Left colon (tissue), 2 donors: Measurements from ENCODE around the gene CHKB. TPM values are rescaled to one million over a fixed set of nuclear protein-coding genes. Genes with fewer than 3 reads are reported as not detected.
"Not testable (repeated sequence)": the region's sequence is repeated elsewhere in the genome, so short reads cannot be mapped to it uniquely, and the experiment has no call there.

Source experiments
- ATAC-seq: fragments of 200-7000 bp; cut with Tn5 transposase; one replicate; pipeline ENCODE4 v1.9.1; 2020; ENCODE audit warnings: mild to moderate bottlenecking, moderate library complexity
- DNase-seq, 2 donors: peaks; one replicate each; pipeline ENCODE4 v3.0.0-alpha.2; 2020
- intact Hi-C, 2 donors: fragments of 100-400 bp; cut with DNase I in 1 of 2; cut with micrococcal nuclease in 1 of 2; formaldehyde crosslinking; loops; one replicate each; pipeline versions ENCODE4 v1.11.2 to v1.14.0; 2022; cut with DNase I, micrococcal nuclease
- total RNA-seq, 2 donors: library from RNA; stranded (reverse); fragmentation: NEBNext Ultra II Directional; extraction: Animal tissue kit (Norgen Biotek cat#: 25700); gene quantifications; one replicate each; pipeline ENCODE4 v1.2.1, GENCODE V29; 2021
- donor health status: DM: no; HTN: no; CAD: no.
- donor health status: DM: yes; HTN: yes; CAD: no.

The CHKB gene
- total RNA-seq, 2 donors from 2014 or later = 66.9 to 72.7 TPM

DNA sequence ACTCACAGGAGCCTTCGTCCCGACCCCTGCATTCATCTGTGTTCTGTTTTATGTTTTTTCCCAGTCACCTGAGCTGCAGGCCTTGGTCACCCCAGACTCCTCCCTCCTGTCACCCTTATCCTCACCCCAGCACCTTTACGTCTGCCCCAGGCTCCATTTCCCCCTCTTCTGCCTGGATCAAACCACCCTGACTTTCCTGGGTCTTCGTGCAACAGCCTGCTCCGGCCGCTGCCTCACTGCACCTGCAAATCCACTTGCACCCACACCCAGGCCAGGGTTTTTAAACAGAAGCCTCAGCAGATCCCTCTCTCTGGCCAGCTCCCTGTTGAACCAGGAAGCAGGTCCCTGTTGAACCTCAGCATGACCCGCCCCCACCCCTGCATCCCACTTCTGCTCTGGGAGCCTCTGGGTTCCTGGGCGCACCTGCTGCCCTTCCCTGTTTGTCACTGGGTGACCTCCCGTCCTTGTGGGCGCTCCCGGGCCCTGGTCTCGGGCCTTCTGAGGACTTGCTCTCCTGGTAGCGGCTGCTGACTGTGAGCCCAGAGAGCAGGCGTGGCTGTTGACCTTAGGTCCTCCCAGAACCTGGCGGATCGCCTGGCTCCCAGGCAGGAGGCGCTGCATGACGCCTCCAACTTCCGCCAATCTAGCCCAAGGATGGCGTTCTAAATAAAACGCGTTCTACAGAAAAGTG, 30.8 kb upstream of the CHKB start:
- DNase-seq = peak; percentile 87 to 93
- peak; percentile 92 for ATAC-seq
- intact Hi-C loops = no loop called here

GRCh38 chr22:50612528-50613221, 30.0 kb upstream of the CHKB start:
- intact Hi-C loops = no loop called here
- ATAC-seq (peak; percentile 79), DNase-seq (peak; percentile 67 to 74)

- intact Hi-C loops = no loop called here
- DNase-seq = no peak
Measured at GRCh38 chr22:50612168-50612527, 29.5 kb upstream of the CHKB start.

GRCh38 chr22:50611341-50612060, 28.9 kb upstream of the CHKB start:
- intact Hi-C loops = no loop called here
- no peak for ATAC-seq
- no peak for DNase-seq

More at GRCh38 chr22:50612168-50612527, 29.5 kb upstream of the CHKB start:
- no peak for ATAC-seq

DNA sequence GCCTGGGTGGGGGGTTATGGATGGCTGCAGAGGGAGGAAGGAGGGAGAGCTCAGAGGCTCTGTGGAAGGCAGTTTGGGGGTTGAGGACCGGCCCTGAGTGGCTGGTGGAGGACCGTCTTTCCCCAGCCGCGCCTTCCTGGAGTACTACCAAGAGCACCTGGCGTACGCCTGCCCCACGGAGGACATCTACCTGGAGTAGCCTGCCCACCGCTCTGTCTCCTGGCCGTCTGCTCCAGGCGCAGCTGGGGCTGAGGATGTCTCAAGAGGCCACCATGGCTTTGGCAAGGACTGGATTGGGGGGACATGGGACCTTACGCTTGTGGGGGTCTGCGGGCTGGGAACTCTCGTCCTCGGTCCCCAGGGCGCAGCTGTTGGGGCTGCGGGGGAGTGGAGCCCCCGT, 27.9 kb upstream of the CHKB start:
- DNase-seq (no peak), ATAC-seq (no peak)
- intact Hi-C loops = no loop called here

DNA sequence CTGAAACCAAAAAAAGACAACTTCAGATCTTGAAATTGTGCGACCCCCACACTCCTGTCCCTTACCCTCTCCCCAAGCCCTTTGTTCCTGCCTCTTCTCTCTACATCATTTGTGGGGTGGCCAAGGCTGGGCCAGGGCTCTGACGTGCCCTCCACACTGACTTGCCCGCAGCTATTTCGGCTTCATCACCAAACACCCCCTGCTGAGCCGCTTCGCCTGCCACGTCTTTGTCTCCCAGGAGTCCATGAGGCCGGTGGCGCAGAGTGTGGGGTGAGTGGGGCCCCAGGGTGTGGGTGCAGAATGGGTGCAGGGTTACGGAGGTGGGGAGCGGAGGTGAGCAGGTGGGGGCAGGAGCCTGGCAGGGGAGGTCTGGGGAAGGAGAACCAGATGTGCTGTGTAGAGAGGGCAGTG, 27.4 kb upstream of the CHKB start:
- ATAC-seq = no peak
- intact Hi-C loops = no loop called here
- DNase-seq = no peak

- DNase-seq (no peak), ATAC-seq (no peak)
- intact Hi-C loops = no loop called here
Measured at GRCh38 chr22:50609599-50609998, 26.9 kb upstream of the CHKB start.

DNA sequence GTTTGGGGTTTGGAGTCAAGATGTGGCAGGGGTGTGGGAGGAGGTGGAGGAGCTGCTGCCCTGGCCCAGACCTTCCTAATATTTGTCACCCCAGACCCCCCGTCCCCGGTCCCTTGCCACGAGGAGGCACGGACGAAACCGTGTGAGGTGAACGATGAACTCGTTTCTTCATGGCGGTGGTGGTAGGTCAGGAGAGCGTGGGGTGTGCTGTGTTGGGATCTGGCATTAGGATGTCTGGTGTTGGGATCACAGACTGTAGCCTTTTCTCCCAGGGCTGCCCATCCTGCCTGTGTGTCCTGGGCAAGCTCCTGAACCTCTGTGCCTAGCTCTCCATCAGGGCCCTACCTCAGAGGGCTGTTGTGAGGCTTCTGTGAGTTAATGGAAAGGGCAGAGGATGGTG, 26.3 kb upstream of the CHKB start:
- intact Hi-C loops = no loop called here
- no peak for DNase-seq
- no peak for ATAC-seq

- intact Hi-C loops, DNase-seq, ATAC-seq: not testable (repeated sequence)
Measured at GRCh38 chr22:50608058-50608840, 25.6 kb upstream of the CHKB start.

- no peak for ATAC-seq
- intact Hi-C loops = no loop called here
- DNase-seq = no peak
Measured at GRCh38 chr22:50607659-50608020, 25.0 kb upstream of the CHKB start.

DNA sequence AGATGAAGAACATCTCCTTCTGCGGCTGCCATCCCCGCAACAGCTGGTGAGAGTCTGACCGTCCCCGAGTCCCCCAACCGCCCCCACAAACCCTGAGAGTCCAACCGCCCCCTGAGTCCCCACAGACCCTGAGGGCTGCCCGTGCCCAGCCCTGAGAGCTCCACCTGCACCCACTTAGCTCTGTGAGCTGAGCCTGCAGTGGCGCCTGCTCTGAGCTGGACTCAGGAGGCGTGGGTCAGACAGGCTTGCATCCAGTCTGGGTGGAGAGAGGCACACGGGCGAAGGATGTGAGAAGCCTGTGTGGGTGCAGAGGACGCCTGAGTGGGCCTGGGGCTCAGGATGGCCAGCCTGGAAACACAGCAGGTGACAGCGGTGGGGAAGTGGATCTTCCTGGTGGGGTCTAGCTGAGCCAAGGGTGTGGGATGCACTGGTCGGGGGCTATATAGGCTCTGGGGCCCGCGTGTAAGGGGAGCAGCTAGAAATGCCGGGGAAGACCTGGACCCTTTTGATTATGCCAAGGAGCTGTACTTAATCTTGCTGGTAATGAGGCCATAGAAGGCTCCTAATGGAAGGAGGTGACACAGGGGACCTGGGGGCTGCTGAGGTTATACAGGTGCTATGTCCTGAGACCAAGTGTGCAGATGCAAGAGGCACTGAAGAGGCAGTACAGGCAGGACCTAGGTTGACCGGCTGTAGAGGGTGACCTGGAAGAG, 24.5 kb upstream of the CHKB start:
- DNase-seq (no peak), ATAC-seq (no peak)
- intact Hi-C loops = no loop called here

- no peak for ATAC-seq
- DNase-seq = no peak
- intact Hi-C loops = no loop called here
Measured at GRCh38 chr22:50606165-50606945, 23.7 kb upstream of the CHKB start.

DNA sequence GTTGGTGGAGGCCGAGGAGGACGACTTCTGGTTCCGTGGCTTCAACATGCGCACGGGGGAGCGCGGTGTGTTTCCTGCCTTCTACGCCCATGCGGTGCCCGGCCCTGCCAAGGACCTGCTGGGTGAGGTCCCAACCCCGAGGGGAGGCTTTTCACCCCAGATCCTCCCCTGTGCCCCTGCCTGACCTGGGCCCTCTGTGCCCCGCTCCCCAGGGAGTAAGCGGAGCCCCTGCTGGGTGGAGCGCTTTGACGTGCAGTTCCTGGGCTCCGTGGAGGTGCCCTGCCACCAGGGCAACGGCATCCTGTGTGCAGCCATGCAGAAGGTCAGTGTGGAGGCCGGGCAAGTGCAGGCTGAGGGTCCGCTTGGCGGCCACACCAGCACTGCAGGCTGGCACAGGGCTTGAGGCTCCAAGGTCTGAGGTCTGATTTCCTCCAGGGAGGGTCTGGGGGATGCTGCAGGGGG, 23.0 kb upstream of the CHKB start:
- DNase-seq = no peak
- intact Hi-C loops = no loop called here
- no peak for ATAC-seq

DNA sequence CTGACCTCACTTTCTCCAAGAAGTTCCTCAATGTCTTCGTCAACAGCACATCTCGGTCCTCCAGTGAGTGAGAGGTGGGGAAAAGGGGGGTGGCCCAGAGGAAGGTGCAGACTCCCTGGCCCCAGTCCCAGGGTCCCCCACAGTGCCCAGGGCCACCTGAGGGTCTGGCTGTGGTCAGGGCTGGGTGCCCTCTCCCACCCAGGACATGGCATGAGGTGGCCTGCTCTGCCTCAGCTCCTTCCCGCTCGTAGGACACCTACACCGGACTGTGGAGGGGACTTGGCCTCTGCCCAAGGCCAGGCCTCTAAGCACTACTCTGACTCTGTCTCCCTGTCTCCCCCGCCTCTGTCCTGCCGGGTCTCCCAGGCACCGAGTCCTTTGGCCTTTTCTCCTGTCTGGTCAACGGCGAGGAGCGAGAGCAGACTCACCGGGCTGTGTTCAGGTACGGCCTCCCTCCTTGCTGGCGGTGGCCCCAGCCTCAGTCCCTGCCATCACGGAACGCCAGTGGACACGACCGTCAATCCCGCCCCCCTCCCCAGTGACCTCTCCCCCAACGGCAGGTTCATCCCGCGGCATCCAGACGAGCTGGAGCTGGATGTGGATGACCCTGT, 22.5 kb upstream of the CHKB start:
- ATAC-seq = no peak
- no peak for DNase-seq
- intact Hi-C loops = no loop called here

GRCh38 chr22:50604256-50605001, 21.8 kb upstream of the CHKB start:
- ATAC-seq (no peak), DNase-seq (no peak)
- intact Hi-C loops = no loop called here

DNA sequence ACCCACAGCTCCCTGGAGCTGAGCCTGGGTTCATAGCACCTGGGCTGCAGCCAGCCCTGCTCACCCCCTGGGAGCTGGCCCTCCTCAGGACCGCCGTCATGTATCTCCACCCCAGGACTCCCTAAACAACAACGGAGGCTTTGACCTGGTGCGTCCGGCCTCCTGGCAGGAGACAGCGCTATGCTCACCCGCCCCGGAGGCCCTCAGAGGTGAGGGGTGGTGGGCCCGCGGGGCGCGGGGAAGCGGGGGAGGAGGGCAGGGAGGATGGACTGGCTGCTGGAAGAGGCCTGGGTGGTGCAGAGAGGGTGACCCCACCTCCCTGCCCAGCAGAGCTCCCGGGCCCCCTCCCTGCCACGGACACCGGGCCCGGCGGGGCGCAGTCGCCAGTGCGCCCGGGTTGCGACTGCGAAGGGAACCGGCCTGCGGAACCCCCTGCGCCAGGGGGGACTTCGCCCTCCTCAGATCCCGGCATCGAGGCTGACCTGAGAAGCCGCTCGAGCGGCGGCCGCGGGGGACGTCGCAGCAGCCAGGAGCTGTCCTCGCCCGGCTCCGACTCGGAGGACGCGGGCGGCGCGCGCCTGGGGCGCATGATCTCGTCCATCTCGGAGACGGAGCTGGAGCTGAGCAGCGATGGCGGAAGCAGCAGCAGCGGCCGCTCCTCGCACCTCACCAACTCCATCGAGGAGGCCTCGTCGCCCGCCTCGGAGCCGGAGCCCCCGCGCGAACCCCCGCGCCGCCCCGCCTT, 21.0 kb upstream of the CHKB start:
- ATAC-seq = no peak
- no peak for DNase-seq
- intact Hi-C loops = no loop called here
